ENCODE measurements around the gene CLK1. TPM values are rescaled to one million over a fixed set of nuclear protein-coding genes. Genes with fewer than 3 reads are reported as not detected.

The CLK1 gene
- total RNA-seq, 1 experiment from 2014 or later = 46.8 TPM

GRCh38 chr2:200845194-200845593, 19.3 kb downstream of the CLK1 start:
- Histone ChIP-seq H2AK5ac (ENCODE audit: insufficient read length, low read length) (no peak overlapping the region), H3T11ph (ENCODE audit: low read length) (no peak overlapping the region), H4K20me1 (ENCODE audit: control insufficient read depth, insufficient read depth, insufficient read length) (no peaks in the 10 kb centered on the region), H3K79me1 (ENCODE audit: insufficient read depth, low read depth, low read length, poor library complexity, severe bottlenecking) (no peaks in the 10 kb centered on the region), H3K4me2 (ENCODE audit: insufficient read depth, insufficient read length, low read length) (no peak overlapping the region), H2AFZ (ENCODE audit: low read length) (no peak overlapping the region), H3K79me2 (ENCODE audit: insufficient read depth, low read length) (no peaks in the 10 kb centered on the region), H3K23me2 (ENCODE audit: insufficient read length, low read depth, low read length, poor library complexity, severe bottlenecking) (no peaks in the 10 kb centered on the region), H3K56ac (ENCODE audit: insufficient read length, low read depth, low read length) (no peak overlapping the region), H3K4ac (ENCODE audit: low read depth, low read length) (no peak overlapping the region), H4K91ac (ENCODE audit: insufficient read length, low read depth, low read length) (no peak overlapping the region), H3K14ac (ENCODE audit: insufficient read depth, low read length) (no peak overlapping the region), H3K9me3 (ENCODE audit: control insufficient read depth, low read depth, low read length) (no peaks in the 10 kb centered on the region), H4K8ac (replicated peaks; ENCODE audit: insufficient read length, low read depth, low read length) (no peak overlapping the region), H2BK20ac (ENCODE audit: low read depth, low read length, poor library complexity, severe bottlenecking) (no peak overlapping the region), H3K27ac (ENCODE audit: insufficient read length, low read depth, low read length) (no peak overlapping the region), H2BK120ac (ENCODE audit: low read depth, low read length, poor library complexity, severe bottlenecking) (no peak overlapping the region), H2BK15ac (ENCODE audit: low read depth, low read length) (no peak overlapping the region), H3K18ac (ENCODE audit: insufficient read length, low read depth, low read length) (no peak overlapping the region), H3K23ac (ENCODE audit: insufficient read length, low read depth, low read length) (no peak overlapping the region), H3K4me1 (ENCODE audit: insufficient read depth, low read length) (no peaks in the 10 kb centered on the region), H2BK5ac (ENCODE audit: insufficient read length, low read length) (no peak overlapping the region), H2BK12ac (ENCODE audit: insufficient read length, low read depth, low read length) (no peak overlapping the region), H4K5ac (ENCODE audit: insufficient read length, low read depth, low read length) (no peak overlapping the region), H3K9ac (ENCODE audit: extremely low read depth, insufficient read length, low read length) (no peak overlapping the region), H3K27me3 (ENCODE audit: insufficient read depth, low read length) (no peaks in the 10 kb centered on the region)
- no peaks in the 10 kb centered on the region for H3K9me3 Mint-ChIP-seq
- no peaks in the 10 kb centered on the region; the same call in none of the 2 replicates for H3K27me3 Mint-ChIP-seq (ENCODE audit: low read depth)
- H3K4me1 Mint-ChIP-seq = no peaks in the 10 kb centered on the region
- WGBS (ENCODE audit: extremely low coverage, insufficient read length, low lambda C conversion rate) = no CpG with 5 or more reads among the region's 5 CpGs
- no peak overlapping the region for H3K27ac Mint-ChIP-seq
- no peaks in the 10 kb centered on the region for H3K36me3 Mint-ChIP-seq (ENCODE audit: insufficient read depth in 1 of 3, low read depth in 3 of 3)
- H3K4me3 Mint-ChIP-seq = no peak overlapping the region
- DNase-seq = no peak
- no peak for TF ChIP-seq CTCF (conservative IDR thresholded peaks at IDR 0.05)

All from H9 (cell line).